Right lobe of liver (tissue), 6 donors: ENCODE results near the gene KIT. TPM values are rescaled to one million over a fixed set of nuclear protein-coding genes. Genes with fewer than 3 reads are reported as not detected.

ENCODE experiments used
- ATAC-seq, 4 donors: fragments of 200-7000 bp; cut with Tn5 transposase; one replicate each; pipeline ENCODE4 v1.9.1; 2020; ENCODE audit warnings: mild to moderate bottlenecking in 4 of 4, moderate library complexity in 4 of 4
- DNase-seq, 3 donors: peaks; one replicate each; pipeline ENCODE4 v3.0.0-alpha.2; 2020
- H3K27ac ChIP-seq, 3 donors: fragments of 200-600 bp; one replicate each; pipeline ENCODE4 v1.8.0; 2022
- H3K27me3 ChIP-seq, 2 donors: fragments of 200-600 bp; one replicate each; pipeline ENCODE4 v1.8.0; 2022
- H3K36me3 ChIP-seq, 4 donors: fragments of 200-600 bp; sonication (generic) in 1 of 4; one replicate each; pipeline versions ENCODE4 v1.5.1 to v1.8.0; 2017 to 2022; ENCODE audit warnings: control low read depth in 1 of 4
- H3K4me1 ChIP-seq, 4 donors: fragments of 200-600 bp; sonication (generic) in 1 of 4; one replicate each; pipeline versions ENCODE4 v1.5.1 to v1.8.0; 2017 to 2022; ENCODE audit warnings: control low read depth in 1 of 4
- H3K4me3 ChIP-seq, 3 donors: fragments of 200-600 bp; one replicate each; pipeline ENCODE4 v1.8.0; 2022
- H3K9me3 ChIP-seq, 4 donors: fragments of 200-600 bp; sonication (generic) in 1 of 4; one replicate each; pipeline versions ENCODE4 v1.5.1 to v1.8.0; 2017 to 2022; ENCODE audit warnings: control low read depth in 1 of 4
- CTCF ChIP-seq, 4 donors: fragments of 200-600 bp in 3 of 4; fragments of 450-650 bp in 1 of 4; IDR thresholded peaks; one replicate each; pipeline versions ENCODE4 v1.5.1 to v1.8.0; 2016 to 2022; ENCODE audit warnings: antibody characterized with exemption in 4 of 4, mild to moderate bottlenecking in 2 of 4
- POLR2A ChIP-seq: fragments of 450-650 bp; IDR thresholded peaks from one replicate; pipeline ENCODE4 v1.6.1; 2017; ENCODE audit warnings: antibody characterized with exemption, mild to moderate bottlenecking
- WGBS: methylation state at CpG from one replicate; pipeline ENCODE4 v1.1.6; 2018; ENCODE audit warnings: low coverage, low lambda C conversion rate; ENCODE audit not compliant: insufficient coverage; ENCODE audit errors: missing lambda C conversion rate; 5-methylcytosine and 5-hydroxymethylcytosine counted together
- intact Hi-C, 2 donors: fragments of 100-400 bp; cut with DNase I; formaldehyde crosslinking; loops; one replicate each; pipeline versions ENCODE4 v1.11.2 to v1.14.1; 2022
- total RNA-seq, 6 experiments: library from RNA; depleted of rRNA in 2 of 6; stranded (reverse); fragments of >200 nt in 2 of 6; fragmentation: NEBNext Ultra II Directional in 3 of 6; extraction: Animal tissue kit (Norgen Biotek cat#: 25700) in 3 of 6; gene quantifications; one replicate each; pipeline versions ENCODE4 v1.1.0 to v1.2.4, GENCODE V29; 2016 to 2023
- donor health status: DM: no; HTN: yes; CAD: no.
- donor health status: DM: no; HTN: no; CAD: no.
- donor health status: DM: no; HTN: no; CAD: no.
- donor health status: DM: no; HTN: yes; CAD: no.
- donor health status: DM: no; HTN: yes; CAD: no.

The KIT gene
- total RNA-seq, 6 experiments from 2014 or later = 0.19 to 1.6 (median 0.77) TPM

GRCh38 chr4:54783402-54784110, 125.8 kb downstream of the KIT start:
- peak in 1 of 4 donors; percentile 35 for ATAC-seq
- Histone ChIP-seq H3K27me3 (no peaks in the 10 kb centered on the region), H3K36me3 (no peaks in the 10 kb centered on the region), H3K9me3 (no peaks in the 10 kb centered on the region), H3K27ac (peak overlapping the region in 1 of 3 donors; percentile 42), H3K4me3 (no peak overlapping the region), H3K4me1 (no peaks in the 10 kb centered on the region)
- TF ChIP-seq CTCF (IDR thresholded peaks at IDR 0.05) (no peak), POLR2A (no peak)
- DNase-seq = no peak
- intact Hi-C loops = no loop called here
- 52% methylated on average over 7 of the region's 7 CpGs for WGBS

- intact Hi-C loops = no loop called here
- DNase-seq (peak; percentile 27 to 58 (median 51)), ATAC-seq (peak; percentile 63 to 71 (median 70))
- Histone ChIP-seq H3K9me3 (no peaks in the 10 kb centered on the region), H3K36me3 (no peaks in the 10 kb centered on the region), H3K27ac (peak overlapping the region in 1 of 3 donors; percentile 16), H3K4me1 (no peaks in the 10 kb centered on the region), H3K4me3 (no peak overlapping the region), H3K27me3 (no peaks in the 10 kb centered on the region)
- WGBS = 46% methylated on average over 13 of the region's 14 CpGs
- no peak for TF ChIP-seq CTCF (IDR thresholded peaks at IDR 0.05)
- TF ChIP-seq POLR2A = no peak
Observed at GRCh38 chr4:54784161-54784671, 126.5 kb downstream of the KIT start.
